Thoracic aorta (tissue), 2 donors: Measurements from ENCODE around the gene STN1. TPM values are rescaled to one million over a fixed set of nuclear protein-coding genes. Genes with fewer than 3 reads are reported as not detected.
A peak's percentile ranks its signal among the peaks of the same experiment; 100 is the strongest.

ENCODE experiments used
- ATAC-seq: fragments of 150-250 bp; one replicate; pipeline ENCODE4 v1.8.0; 2017; ENCODE audit warnings: low read depth; ENCODE audit not compliant: insufficient number of reproducible peaks, low FRiP score
- DNase-seq: peaks from one replicate; pipeline ENCODE4 v3.0.0-alpha.2; 2020; ENCODE audit warnings: low spot score
- H3K27ac ChIP-seq, 2 donors: fragments of 200-600 bp; sonication (generic); 1 replicate in 1 of 2; 2 replicates in 1 of 2; pipeline ENCODE4 v1.5.1; 2016; ENCODE audit warnings: mild to moderate bottlenecking in 2 of 2, moderate library complexity in 2 of 2
- H3K27me3 ChIP-seq: fragments of 200-600 bp; sonication (generic); replicated peaks from 2 replicates; pipeline ENCODE4 v1.6.0; 2016; ENCODE audit warnings: mild to moderate bottlenecking; ENCODE audit not compliant: insufficient read depth
- H3K36me3 ChIP-seq: fragments of 200-600 bp; sonication (generic); one replicate; pipeline ENCODE4 v1.5.1; 2016
- H3K4me1 ChIP-seq, 2 donors: fragments of 200-600 bp; sonication (generic); 1 replicate in 1 of 2; 2 replicates in 1 of 2; pipeline versions ENCODE4 v1.5.1 to v1.6.0; 2016; ENCODE audit warnings: low read depth in 2 of 2, mild to moderate bottlenecking in 1 of 2; ENCODE audit not compliant: control insufficient read depth in 1 of 2
- H3K4me3 ChIP-seq: fragments of 200-600 bp; sonication (generic); 2 replicates; pipeline ENCODE4 v1.5.1; 2016; ENCODE audit warnings: mild to moderate bottlenecking
- H3K9me3 ChIP-seq: fragments of 200-600 bp; sonication (generic); 2 replicates; pipeline ENCODE4 v1.5.1; 2016
- total RNA-seq, 2 donors: library from RNA; depleted of rRNA; stranded (reverse); fragments of >200 nt; gene quantifications; one replicate each; pipeline versions ENCODE4 v1.1.0 to v1.2.3, GENCODE V29; 2016
- TF ChIP-seq, protein P1 (sequence below): fragments of 200-600 bp; sonication (generic); IDR thresholded peaks from one replicate; pipeline ENCODE4 v1.5.1; 2019; ENCODE audit warnings: antibody characterized with exemption

STN1 gene
- total RNA-seq, 2 donors from 2014 or later = 11.6 to 30.6 TPM

DNA sequence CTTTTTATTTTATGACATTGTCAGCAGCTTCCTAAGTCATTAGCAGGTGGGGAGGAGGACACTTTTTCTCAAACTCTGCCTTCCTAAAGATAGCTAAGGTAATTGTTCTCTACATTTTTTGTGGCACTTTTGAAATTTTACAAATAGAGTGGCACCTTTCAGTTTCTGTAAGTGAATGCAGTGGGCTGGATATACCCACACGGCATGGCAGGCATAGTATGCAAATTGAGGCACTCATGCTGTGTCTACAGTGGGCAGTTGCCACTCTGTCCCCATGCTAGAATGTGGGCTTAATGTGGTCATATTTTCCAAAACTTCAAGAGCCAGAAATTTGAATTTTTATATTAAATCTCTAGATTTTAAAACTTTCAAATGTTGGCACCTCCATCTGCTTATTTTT lies 49.8 kb downstream of the STN1 start:
- H3K27me3 ChIP-seq = no peaks in the 10 kb centered on the region
- H3K9me3 ChIP-seq = peaks cover 5% of the 10 kb centered on the region
- peaks cover 3% of the 10 kb centered on the region for H3K36me3 ChIP-seq
- H3K27ac ChIP-seq = no peak overlapping the region
- TF ChIP-seq, protein P1, sequence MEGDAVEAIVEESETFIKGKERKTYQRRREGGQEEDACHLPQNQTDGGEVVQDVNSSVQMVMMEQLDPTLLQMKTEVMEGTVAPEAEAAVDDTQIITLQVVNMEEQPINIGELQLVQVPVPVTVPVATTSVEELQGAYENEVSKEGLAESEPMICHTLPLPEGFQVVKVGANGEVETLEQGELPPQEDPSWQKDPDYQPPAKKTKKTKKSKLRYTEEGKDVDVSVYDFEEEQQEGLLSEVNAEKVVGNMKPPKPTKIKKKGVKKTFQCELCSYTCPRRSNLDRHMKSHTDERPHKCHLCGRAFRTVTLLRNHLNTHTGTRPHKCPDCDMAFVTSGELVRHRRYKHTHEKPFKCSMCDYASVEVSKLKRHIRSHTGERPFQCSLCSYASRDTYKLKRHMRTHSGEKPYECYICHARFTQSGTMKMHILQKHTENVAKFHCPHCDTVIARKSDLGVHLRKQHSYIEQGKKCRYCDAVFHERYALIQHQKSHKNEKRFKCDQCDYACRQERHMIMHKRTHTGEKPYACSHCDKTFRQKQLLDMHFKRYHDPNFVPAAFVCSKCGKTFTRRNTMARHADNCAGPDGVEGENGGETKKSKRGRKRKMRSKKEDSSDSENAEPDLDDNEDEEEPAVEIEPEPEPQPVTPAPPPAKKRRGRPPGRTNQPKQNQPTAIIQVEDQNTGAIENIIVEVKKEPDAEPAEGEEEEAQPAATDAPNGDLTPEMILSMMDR = no peak
- DNase-seq = no peak
- no peaks in the 10 kb centered on the region for H3K4me1 ChIP-seq
- ATAC-seq = no peak
- no peak overlapping the region for H3K4me3 ChIP-seq

DNA sequence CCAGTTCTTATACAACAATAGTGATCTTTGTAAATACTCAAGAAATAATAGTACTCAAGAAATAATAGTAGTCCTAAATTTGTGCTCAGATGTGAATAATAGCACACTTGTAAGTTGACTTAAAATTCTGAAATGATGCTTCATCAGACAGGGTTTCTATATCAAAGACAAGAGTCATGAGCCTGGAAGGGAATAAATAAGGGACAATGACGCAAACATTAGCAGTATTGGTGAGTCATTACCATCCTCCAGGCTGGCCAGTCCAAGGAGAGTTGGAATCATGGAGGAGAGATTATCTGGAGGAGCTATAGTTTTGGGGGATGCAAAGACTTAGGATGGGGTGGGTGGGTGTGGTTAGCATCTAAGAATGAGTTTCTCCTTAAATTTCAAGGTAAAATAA lies 56.5 kb downstream of the STN1 start:
- Histone ChIP-seq H3K27me3 (no peaks in the 10 kb centered on the region), H3K4me1 (no peaks in the 10 kb centered on the region), H3K4me3 (no peak overlapping the region), H3K36me3 (no peaks in the 10 kb centered on the region), H3K9me3 (peaks cover 5% of the 10 kb centered on the region), H3K27ac (no peak overlapping the region)
- TF ChIP-seq, protein P1 = no peak
- DNase-seq (no peak), ATAC-seq (no peak)

DNA sequence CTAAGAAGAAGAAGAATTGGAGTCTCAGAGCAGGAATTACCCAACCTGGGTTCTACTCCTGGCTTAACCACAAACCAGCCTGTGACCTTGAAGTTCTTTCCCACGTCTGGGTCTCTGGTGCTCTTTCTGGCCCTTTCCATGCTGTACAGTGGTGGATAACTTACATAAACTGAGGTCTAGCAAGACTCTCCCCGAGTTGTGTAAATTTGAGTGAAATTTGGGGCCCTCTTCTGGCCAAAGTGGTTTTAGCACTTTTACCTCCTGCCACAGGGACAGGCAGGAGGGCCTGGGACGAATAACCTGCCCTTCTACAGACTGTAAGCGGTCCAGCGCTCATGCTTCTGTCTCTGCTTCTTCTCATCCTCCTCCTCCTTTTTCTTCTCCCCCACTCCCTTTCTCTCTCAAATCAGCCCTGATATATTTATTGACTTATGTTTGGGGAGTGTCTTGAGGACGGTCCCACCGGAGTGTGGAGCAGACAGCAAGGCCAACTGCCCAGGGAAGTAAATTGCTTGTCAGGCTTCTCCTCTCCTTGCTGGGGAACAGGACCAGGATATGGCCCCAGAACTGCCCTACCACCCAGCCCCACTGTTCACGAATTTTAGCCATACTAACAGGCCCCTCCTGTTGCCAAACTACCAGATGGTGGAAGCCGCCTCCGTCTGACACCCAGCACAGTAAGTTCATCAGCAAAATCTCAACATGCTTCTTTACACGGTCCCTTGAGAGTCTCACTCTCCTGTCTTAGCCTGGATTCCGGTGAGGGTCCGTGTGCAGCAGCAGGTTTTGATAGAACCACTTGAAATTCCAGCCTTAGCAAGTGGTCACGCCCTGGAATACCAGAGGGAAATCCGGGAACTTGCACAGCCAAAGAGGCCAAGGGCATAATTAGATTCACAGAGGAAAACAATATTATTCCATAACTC lies 58.6 kb downstream of the STN1 start:
- TF ChIP-seq, protein P1 = peak; percentile 70
- ATAC-seq (peak; percentile 36), DNase-seq (no peak)
- Histone ChIP-seq H3K4me3 (no peak overlapping the region), H3K9me3 (no peaks in the 10 kb centered on the region), H3K27ac (no peak overlapping the region), H3K4me1 (peaks cover 0 to 11% of the 10 kb centered on the region in 2 donors), H3K27me3 (no peaks in the 10 kb centered on the region), H3K36me3 (no peaks in the 10 kb centered on the region)

DNA sequence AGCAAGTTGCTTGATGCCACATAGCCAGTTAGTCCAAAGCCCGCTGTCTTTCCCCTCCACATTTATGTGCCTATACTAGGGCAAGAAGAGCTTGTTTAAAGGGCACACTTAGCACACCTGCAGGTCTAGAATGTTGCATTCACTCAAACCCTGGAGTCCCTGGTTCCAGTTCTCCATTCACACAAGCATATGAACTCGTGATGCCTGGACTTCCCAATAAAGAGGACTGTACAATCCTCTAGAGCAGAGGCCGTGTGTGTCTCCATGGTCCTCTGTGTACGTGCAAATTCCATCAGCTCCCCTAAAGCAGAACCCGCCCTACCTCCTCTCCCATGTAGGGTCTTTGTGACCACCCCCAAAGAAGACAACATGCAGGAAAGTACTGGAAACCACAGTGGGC lies 59.6 kb downstream of the STN1 start:
- no peak overlapping the region for H3K27ac ChIP-seq
- H3K36me3 ChIP-seq = no peaks in the 10 kb centered on the region
- H3K9me3 ChIP-seq = no peaks in the 10 kb centered on the region
- DNase-seq = no peak
- H3K4me1 ChIP-seq = peaks cover 0 to 22% of the 10 kb centered on the region in 2 donors
- no peaks in the 10 kb centered on the region for H3K27me3 ChIP-seq
- ATAC-seq = no peak
- no peak overlapping the region for H3K4me3 ChIP-seq
- TF ChIP-seq, protein P1 = no peak

DNA sequence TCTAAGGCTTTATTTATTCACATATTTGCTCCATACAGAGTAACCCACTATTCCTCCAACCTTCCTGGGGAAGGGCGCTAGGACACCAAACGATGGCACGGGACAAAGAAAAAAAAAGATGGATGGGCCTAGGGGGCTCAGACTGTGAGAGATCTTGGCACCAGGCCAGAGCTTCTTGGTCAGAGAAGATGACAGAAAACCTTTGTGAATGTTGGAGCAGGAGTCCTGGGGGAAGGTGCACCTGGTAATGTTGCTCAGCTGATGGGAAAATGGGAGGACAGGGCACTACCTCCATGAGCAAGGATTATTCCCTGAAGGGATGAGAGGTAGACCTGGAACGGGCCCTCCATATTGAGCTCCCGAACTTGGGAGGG lies 61.2 kb downstream of the STN1 start:
- Histone ChIP-seq H3K4me3 (no peak overlapping the region), H3K4me1 (peaks cover 6 to 37% of the 10 kb centered on the region in 2 donors), H3K27ac (no peak overlapping the region), H3K9me3 (no peaks in the 10 kb centered on the region), H3K27me3 (no peaks in the 10 kb centered on the region), H3K36me3 (no peaks in the 10 kb centered on the region)
- ATAC-seq = no peak
- no peak for DNase-seq
- TF ChIP-seq, protein P1 = no peak
